GM20431 (cell line): Measurements from ENCODE around the gene LAD1.

ENCODE experiments used
- in situ Hi-C: fragments of 300-500 bp; cut with MseI, MboI; formaldehyde crosslinking; loops from one replicate; pipeline ENCODE4 v1.15.0; 2020; ENCODE audit warnings: low sequenced_read_pairs; ENCODE audit not compliant: unreplicated experiment

Gene LAD1, protein sequence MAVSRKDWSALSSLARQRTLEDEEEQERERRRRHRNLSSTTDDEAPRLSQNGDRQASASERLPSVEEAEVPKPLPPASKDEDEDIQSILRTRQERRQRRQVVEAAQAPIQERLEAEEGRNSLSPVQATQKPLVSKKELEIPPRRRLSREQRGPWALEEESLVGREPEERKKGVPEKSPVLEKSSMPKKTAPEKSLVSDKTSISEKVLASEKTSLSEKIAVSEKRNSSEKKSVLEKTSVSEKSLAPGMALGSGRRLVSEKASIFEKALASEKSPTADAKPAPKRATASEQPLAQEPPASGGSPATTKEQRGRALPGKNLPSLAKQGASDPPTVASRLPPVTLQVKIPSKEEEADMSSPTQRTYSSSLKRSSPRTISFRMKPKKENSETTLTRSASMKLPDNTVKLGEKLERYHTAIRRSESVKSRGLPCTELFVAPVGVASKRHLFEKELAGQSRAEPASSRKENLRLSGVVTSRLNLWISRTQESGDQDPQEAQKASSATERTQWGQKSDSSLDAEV

DNA sequence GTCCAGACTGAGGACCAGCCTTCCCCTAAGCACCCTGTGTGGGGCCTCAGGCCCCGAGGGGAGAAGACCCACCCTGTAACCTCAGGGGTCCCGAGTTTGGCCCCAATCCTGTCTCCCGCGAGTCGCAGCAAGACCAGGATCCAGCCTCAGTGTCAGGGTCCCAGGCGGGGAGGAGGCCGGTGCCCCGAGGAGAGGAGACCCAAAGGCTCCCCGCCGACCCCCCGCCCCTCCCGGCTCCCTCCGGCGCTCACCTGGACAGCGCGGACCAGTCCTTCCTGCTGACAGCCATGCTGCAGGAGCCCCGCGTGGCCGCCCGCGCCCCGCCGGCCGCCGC lies at the start of gene LAD1:
LAD1 (minus strand) TSS at position 307 of the 334 bp plus-strand sequence; CDS start at position 289, 18 bp downstream.
- in situ Hi-C loops = no loop called here

DNA sequence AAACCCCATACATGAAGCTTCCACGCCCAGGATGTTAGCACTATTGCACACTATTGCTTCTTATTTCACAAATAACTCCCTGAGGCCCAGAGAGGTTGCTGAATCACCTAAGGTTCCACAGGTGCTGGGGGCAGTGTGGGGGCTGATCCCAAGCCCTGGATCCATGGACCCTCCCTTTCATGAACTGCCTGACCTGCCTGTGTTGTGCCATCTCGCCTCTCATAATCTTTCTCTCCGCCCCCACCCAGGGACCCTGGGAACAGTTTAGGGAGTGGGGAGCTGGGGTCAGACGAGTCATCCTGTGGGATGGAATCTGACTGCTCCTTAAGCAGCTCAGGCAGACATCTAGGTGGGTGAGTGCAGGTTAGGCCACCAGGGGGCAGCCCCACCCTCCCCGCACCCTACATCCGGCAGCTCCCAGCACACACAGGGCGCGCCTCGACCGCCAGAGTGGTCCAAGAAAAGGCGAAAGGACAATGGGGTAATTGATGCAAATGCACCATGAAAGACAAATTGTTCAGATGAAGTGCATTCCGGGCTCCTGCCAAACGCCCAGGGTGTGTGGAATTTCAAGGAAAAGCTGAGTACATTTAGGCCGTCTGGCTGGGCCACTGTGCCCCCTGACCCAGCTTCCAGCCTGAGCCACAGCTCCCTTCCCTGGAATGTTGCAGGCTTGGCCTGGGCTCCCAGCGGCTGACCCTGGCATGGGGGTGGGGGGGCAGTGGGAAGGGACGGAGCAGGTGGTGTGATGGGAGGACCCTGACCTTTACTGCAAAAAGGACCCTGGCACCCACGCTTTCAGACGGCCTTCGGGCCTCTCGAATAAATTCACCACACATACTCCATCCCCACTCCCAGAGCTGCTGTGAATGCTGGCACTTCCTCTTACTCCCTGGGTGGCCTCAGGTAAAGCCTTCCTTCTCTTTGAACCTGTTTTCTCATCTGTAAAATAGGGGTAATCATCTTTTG lies 49.1 kb upstream of the LAD1 start:
- in situ Hi-C loops = no loop called here

GRCh38 chr1:201445310-201445709 lies 46.2 kb upstream of the LAD1 start:
- in situ Hi-C loops = no loop called here

DNA sequence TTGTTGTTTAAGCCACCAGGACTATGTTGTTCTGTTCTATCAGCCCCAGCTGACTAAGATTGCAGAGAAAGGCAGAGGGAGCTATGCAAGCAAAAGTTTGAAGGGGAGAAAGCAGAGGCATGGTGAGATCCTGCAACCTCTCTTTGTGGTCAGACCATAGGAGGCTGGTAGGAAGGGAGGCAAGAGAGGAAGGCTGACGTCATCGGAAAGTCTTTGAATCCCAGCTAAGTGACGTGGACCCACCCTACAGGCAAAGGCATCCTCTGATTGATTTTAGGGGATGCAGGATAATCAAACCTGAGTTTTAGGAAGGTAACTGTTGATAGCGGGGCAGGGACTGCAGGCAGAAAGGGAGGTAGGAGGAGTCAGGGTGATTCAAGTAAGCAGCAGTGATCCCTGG lies 45.7 kb upstream of the LAD1 start:
- in situ Hi-C loops = no loop called here

GRCh38 chr1:201443747-201444146 lies 44.6 kb upstream of the LAD1 start:
- in situ Hi-C loops = no loop called here

DNA sequence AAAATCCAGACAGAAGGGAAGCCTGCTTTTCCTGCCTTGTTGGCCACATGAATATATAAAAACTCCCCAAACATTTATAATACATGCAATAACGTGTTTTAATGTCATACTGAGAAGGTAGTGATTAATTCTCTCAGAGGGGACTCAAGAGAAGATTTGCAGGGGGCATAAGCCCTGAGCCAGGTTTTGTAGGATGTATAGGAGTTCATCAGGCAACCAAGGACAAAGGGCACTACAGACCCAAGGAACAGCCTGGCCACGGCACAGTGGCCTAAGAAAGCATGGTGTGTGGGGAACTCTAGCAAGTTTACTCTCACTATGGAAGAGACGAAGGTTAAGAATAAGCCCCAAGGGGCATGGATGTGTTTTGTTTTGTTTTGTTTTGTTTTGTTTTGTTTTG lies 37.8 kb upstream of the LAD1 start:
- in situ Hi-C loops = no loop called here

GRCh38 chr1:201436393-201436792 lies 37.3 kb upstream of the LAD1 start:
- in situ Hi-C loops = no loop called here

DNA sequence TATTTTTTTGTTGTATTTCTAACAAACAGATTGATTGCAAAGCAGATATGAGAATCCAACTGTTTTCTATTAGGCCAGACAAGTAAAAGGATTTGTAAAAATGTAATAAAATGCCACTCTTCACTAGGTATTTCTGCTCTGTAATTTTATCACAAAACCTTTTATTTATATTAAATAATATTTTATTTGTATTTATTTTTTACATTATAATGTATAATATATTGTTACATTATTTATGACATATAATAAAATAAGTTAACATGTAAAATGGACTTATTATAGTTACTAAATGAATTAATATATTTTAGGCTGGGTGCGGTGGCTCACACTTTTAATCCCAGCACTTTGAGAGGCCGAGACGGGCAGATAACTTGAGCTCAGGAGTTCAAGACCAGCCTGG lies 35.1 kb upstream of the LAD1 start:
- in situ Hi-C loops = no loop called here

DNA sequence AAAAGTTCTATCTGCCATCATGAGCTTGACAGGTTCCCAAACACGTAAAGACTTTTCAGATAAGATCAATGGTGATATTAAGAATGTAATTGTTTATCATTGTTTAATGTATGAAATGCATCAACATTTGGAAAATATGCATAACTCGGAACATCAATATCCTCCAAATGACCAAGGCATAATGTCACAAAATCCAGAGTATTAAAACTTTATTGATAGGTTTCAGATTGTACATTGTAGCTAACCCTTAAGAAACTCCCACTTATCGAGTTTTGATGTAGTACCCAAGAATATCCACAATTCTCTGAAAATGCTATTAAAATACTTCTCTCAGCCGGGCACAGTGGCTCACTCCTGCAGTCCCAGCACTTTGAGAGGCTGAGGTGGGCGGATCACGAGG lies 34.5 kb upstream of the LAD1 start:
- in situ Hi-C loops = no loop called here

- in situ Hi-C loops = no loop called here
Observed at GRCh38 chr1:201430776-201431175, 31.7 kb upstream of the LAD1 start.

- in situ Hi-C loops = no loop called here
Observed at GRCh38 chr1:201429736-201430501, 30.8 kb upstream of the LAD1 start.

DNA sequence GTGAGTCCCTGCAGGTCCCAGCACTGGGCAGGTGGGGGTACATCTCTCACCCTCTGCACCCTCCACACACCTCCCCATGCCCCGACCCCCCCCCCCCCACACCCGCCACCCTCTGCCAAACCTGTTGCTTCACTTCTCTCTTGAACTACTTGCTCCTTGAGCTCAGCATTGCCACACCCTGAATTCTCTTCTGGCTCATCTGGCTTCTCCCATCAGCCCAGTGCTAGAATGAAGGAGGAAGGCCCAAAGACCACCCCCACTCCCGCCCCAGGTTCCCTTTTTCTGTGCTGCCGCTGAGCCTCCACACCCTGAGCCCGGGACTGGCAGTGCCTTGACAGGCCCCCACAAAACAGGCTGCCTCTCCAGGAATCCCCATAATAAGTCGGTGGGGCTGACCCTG lies 28.8 kb upstream of the LAD1 start:
- in situ Hi-C loops = no loop called here

- in situ Hi-C loops = no loop called here
Observed at GRCh38 chr1:201426479-201427310, 27.6 kb upstream of the LAD1 start.

GRCh38 chr1:201424146-201424545 lies 25.0 kb upstream of the LAD1 start:
- in situ Hi-C loops = no loop called here

DNA sequence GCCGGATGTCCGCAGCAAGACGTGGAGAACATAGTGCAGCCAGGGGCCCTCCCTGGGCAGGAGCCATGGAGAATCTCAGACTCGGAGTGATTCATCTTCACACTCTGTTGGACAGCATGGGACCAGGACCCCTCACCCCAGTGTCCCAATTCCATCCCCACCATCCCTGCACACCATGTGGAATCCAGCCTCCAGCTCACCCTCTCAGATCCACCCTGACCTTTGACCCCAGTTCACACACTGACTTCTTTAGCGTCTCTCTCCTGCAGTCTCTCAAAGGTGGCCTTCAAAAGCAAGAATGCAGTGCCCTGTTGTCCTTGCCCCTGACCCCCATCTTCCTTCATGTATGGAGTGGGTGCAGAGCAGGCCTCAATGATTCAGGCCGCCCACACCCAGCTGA lies 24.5 kb upstream of the LAD1 start:
- in situ Hi-C loops = no loop called here

- in situ Hi-C loops = no loop called here
Observed at GRCh38 chr1:201422436-201423030, 23.4 kb upstream of the LAD1 start.

- in situ Hi-C loops = no loop called here
Observed at GRCh38 chr1:201422026-201422425, 22.9 kb upstream of the LAD1 start.

DNA sequence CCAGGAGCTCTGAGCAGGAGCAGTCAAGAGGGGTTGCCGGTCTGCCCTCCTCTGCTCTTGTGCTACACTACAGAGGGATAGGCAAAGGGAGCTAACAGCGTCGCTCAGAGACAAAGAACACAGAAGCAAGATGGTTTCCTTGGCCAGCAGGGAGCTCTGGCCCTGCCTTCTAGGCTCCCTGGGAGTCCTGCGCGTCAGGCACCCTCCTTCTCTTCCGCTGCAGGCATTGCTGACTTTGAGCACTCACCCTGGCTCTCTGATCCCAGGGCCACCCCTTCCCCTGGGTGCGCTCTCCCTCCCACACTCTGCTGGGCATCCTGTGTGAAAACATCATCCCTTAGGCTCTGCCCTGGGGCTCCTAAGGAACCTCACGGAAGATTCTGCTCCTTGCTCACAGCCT lies 21.9 kb upstream of the LAD1 start:
- in situ Hi-C loops = no loop called here

GRCh38 chr1:201420608-201421002 lies 21.5 kb upstream of the LAD1 start:
- in situ Hi-C loops = no loop called here
